ENCODE measurements around the gene SLC18A3. TPM values are rescaled to one million over a fixed set of nuclear protein-coding genes. Genes with fewer than 3 reads are reported as not detected.

The SLC18A3 gene
- total and polyA plus RNA-seq, 12 donors: not detected

GRCh38 chr10:49625411-49625810 lies 15.3 kb downstream of the SLC18A3 start:
- TF ChIP-seq CTCF (IDR thresholded peaks at IDR 0.05): no peak
- Histone ChIP-seq H3K27me3 (peaks cover 0 to 21% (median 3%) of the 10 kb centered on the region in 7 donors), H3K4me1 (no peaks in the 10 kb centered on the region), H3K36me3 (no peaks in the 10 kb centered on the region), H3K9me3 (no peaks in the 10 kb centered on the region), H3K4me3 (no peak overlapping the region), H3K27ac (no peak overlapping the region)
- no peak for ATAC-seq
- WGBS, 2 donors: 79 to 85% methylated on average over 10 of the region's 10 CpGs
- no peak for DNase-seq
- intact Hi-C loops (cut with DNase I): no loop called here

- H3K27ac ChIP-seq: no peak overlapping the region
- WGBS, 2 donors: 92 to 93% methylated on average over 7 of the region's 7 CpGs
- no peak for DNase-seq
- H3K4me3 ChIP-seq: no peak overlapping the region
- no peak for TF ChIP-seq CTCF (IDR thresholded peaks at IDR 0.05)
- H3K36me3 ChIP-seq: no peaks in the 10 kb centered on the region
- no peaks in the 10 kb centered on the region for H3K4me1 ChIP-seq
- intact Hi-C loops (cut with DNase I): no loop called here
- H3K9me3 ChIP-seq: no peaks in the 10 kb centered on the region
- ATAC-seq: no peak
- H3K27me3 ChIP-seq: peaks cover 0 to 17% (median 0%) of the 10 kb centered on the region in 7 donors
Measured at GRCh38 chr10:49627038-49627437, 16.9 kb downstream of the SLC18A3 start.

- WGBS, 2 donors: 88 to 90% methylated on average over 18 of the region's 18 CpGs
- DNase-seq: no peak
- H3K27ac ChIP-seq: no peak overlapping the region
- no peak overlapping the region for H3K4me3 ChIP-seq
- no peaks in the 10 kb centered on the region for H3K4me1 ChIP-seq
- no peaks in the 10 kb centered on the region for H3K36me3 ChIP-seq
- TF ChIP-seq CTCF (IDR thresholded peaks at IDR 0.05): no peak
- ATAC-seq: no peak
- no peaks in the 10 kb centered on the region for H3K9me3 ChIP-seq
- intact Hi-C loops (cut with DNase I): no loop called here
- peaks cover 0 to 20% (median 0%) of the 10 kb centered on the region in 7 donors for H3K27me3 ChIP-seq
Measured at GRCh38 chr10:49627644-49628247, 17.6 kb downstream of the SLC18A3 start.

GRCh38 chr10:49628599-49628998 lies 18.5 kb downstream of the SLC18A3 start:
- no peak for TF ChIP-seq CTCF (IDR thresholded peaks at IDR 0.05)
- Histone ChIP-seq H3K4me3 (no peak overlapping the region), H3K4me1 (no peaks in the 10 kb centered on the region), H3K9me3 (no peaks in the 10 kb centered on the region), H3K27ac (no peak overlapping the region), H3K27me3 (peaks cover 0 to 17% (median 0%) of the 10 kb centered on the region in 7 donors), H3K36me3 (no peaks in the 10 kb centered on the region)
- DNase-seq (no peak), ATAC-seq (no peak)
- 83 to 89% methylated on average over 8 of the region's 8 CpGs for WGBS, 2 donors
- intact Hi-C loops (cut with DNase I): no loop called here
